ENCODE measurements around the gene CCR5.

The CCR5 gene

GRCh38 chr3:46419816-46420215 is 49.1 kb downstream of the CCR5 start:
- no peaks in the 10 kb centered on the region for H3K36me3 ChIP-seq (ENCODE audit: control insufficient read depth in 2 of 2, insufficient read depth in 1 of 2, low read length in 2 of 2)
- H3K27ac ChIP-seq (ENCODE audit: extremely low read depth, low read depth, low read length), result no peak overlapping the region
- ChIA-PET CTCF (no interaction called here), POLR2A (no interaction called here)
- no peaks in the 10 kb centered on the region for H3K9me3 ChIP-seq (ENCODE audit: control insufficient read depth, insufficient read depth, low read depth, low read length)
- H3K4me1 ChIP-seq (ENCODE audit: control insufficient read depth, insufficient read depth, low read length), result no peaks in the 10 kb centered on the region
- TF ChIP-seq ZNF311 (tag by site-specific recombination; IDR thresholded peaks at IDR 0.05; ENCODE audit: borderline replicate concordance) (no peak), ZBTB7A (tag by site-specific recombination; IDR thresholded peaks at IDR 0.05; ENCODE audit: low read depth) (no peak), SP7 (tag by site-specific recombination; IDR thresholded peaks at IDR 0.05) (no peak), ZNF19 (tag by site-specific recombination; IDR thresholded peaks at IDR 0.05; ENCODE audit: low read depth) (no peak), ZNF585B (tag by site-specific recombination; IDR thresholded peaks at IDR 0.05) (no peak), ZNF174 (tag by site-specific recombination; IDR thresholded peaks at IDR 0.05) (no peak), ZNF488 (tag by site-specific recombination; IDR thresholded peaks at IDR 0.05) (no peak), ATF2 (tag by site-specific recombination; IDR thresholded peaks at IDR 0.05; ENCODE audit: low read depth) (no peak), ZNF558 (tag by site-specific recombination; IDR thresholded peaks at IDR 0.05) (no peak), ZEB2 (tag by site-specific recombination; IDR thresholded peaks at IDR 0.05) (no peak), ZNF133 (tag by site-specific recombination; IDR thresholded peaks at IDR 0.05) (no peak)
- TF ChIP-seq, protein P1, sequence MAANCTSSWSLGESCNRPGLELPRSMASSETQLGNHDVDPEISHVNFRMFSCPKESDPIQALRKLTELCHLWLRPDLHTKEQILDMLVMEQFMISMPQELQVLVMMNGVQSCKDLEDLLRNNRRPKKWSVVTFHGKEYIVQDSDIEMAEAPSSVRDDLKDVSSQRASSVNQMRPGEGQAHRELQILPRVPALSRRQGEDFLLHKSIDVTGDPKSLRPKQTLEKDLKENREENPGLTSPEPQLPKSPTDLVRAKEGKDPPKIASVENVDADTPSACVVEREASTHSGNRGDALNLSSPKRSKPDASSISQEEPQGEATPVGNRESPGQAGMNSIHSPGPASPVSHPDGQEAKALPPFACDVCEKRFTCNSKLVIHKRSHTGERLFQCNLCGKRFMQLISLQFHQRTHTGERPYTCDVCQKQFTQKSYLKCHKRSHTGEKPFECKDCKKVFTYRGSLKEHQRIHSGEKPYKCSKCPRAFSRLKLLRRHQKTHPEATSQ (tag by site-specific recombination; IDR thresholded peaks at IDR 0.05), result no peak
- H3K4me3 ChIP-seq (ENCODE audit: low read depth, low read length), result no peak overlapping the region

DNA sequence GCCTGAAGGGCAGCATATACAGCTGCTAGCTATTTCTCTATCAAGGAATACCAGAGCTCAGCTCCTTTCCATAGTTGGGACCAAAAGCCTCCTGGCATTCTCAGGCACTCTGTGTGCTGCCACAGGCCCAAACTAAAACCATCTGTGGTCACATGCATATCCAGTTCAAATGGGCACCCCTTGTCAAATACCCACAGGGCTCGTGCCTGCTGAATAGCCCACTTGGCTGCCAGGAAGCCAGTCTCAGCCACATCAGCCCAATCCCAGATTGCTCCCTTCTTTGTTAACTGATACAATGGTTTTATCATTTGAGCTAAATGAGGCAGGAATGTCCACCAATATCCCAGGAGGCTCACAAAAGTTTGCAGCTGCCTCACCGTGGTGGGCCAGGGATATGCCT is 50.2 kb downstream of the CCR5 start:
- H3K4me3 ChIP-seq (ENCODE audit: low read depth, low read length), result no peak overlapping the region
- no peaks in the 10 kb centered on the region for H3K36me3 ChIP-seq (ENCODE audit: control insufficient read depth in 2 of 2, insufficient read depth in 1 of 2, low read length in 2 of 2)
- no peaks in the 10 kb centered on the region for H3K4me1 ChIP-seq (ENCODE audit: control insufficient read depth, insufficient read depth, low read length)
- no peak overlapping the region for H3K27ac ChIP-seq (ENCODE audit: extremely low read depth, low read depth, low read length)
- TF ChIP-seq ZNF830 (tag by site-specific recombination; IDR thresholded peaks at IDR 0.05; ENCODE audit: low read depth) (no peak), ZNF837 (tag by site-specific recombination; IDR thresholded peaks at IDR 0.05) (no peak), SCRT1 (tag by site-specific recombination; IDR thresholded peaks at IDR 0.05; ENCODE audit: borderline replicate concordance) (no peak), TCF7L2 (IDR thresholded peaks at IDR 0.05; ENCODE audit: borderline replicate concordance, low read depth, low read length) (no peak), ZNF341 (tag by site-specific recombination; IDR thresholded peaks at IDR 0.05; ENCODE audit: low read depth) (no peak), ZNF555 (tag by site-specific recombination; conservative IDR thresholded peaks at IDR 0.05) (no peak), ZFP41 (tag by site-specific recombination; IDR thresholded peaks at IDR 0.05; ENCODE audit: borderline replicate concordance) (no peak), SCRT2 (tag by site-specific recombination; IDR thresholded peaks at IDR 0.05) (no peak)
- no peaks in the 10 kb centered on the region for H3K9me3 ChIP-seq (ENCODE audit: control insufficient read depth, insufficient read depth, low read depth, low read length)
- ChIA-PET CTCF (no interaction called here), POLR2A (no interaction called here)

- POLR2A ChIA-PET, result no interaction called here
- TF ChIP-seq PRDM10 (tag by site-specific recombination; IDR thresholded peaks at IDR 0.05) (peak; percentile 62), ZNF571 (tag by site-specific recombination; IDR thresholded peaks at IDR 0.05) (no peak), ZNF629 (tag by site-specific recombination; IDR thresholded peaks at IDR 0.05) (no peak), FEZF1 (tag by site-specific recombination; IDR thresholded peaks at IDR 0.05) (peak; percentile 31; the same call in 1 of the 2 replicates), ZNF785 (tag by site-specific recombination; IDR thresholded peaks at IDR 0.05) (no peak), HOXA7 (CRISPR knock-in tag; IDR thresholded peaks at IDR 0.05; ENCODE audit: borderline replicate concordance) (no peak), GLIS1 (tag by site-specific recombination; IDR thresholded peaks at IDR 0.05) (no peak), SCRT1 (tag by site-specific recombination; IDR thresholded peaks at IDR 0.05; ENCODE audit: borderline replicate concordance) (no peak), ZNF48 (tag by site-specific recombination; IDR thresholded peaks at IDR 0.05) (no peak)
Observed at GRCh38 chr3:46422617-46423016, 51.9 kb downstream of the CCR5 start.

More at GRCh38 chr3:46422617-46423016, 51.9 kb downstream of the CCR5 start:
- Histone ChIP-seq H3K4me3 (ENCODE audit: low read depth, low read length) (no peak overlapping the region), H3K4me1 (ENCODE audit: control insufficient read depth, insufficient read depth, low read length) (no peaks in the 10 kb centered on the region), H3K36me3 (ENCODE audit: control insufficient read depth in 2 of 2, insufficient read depth in 1 of 2, low read length in 2 of 2) (no peaks in the 10 kb centered on the region), H3K27ac (ENCODE audit: extremely low read depth, low read depth, low read length) (no peak overlapping the region), H3K9me3 (ENCODE audit: control insufficient read depth, insufficient read depth, low read depth, low read length) (no peaks in the 10 kb centered on the region)
- CTCF ChIA-PET, result no interaction called here
